ENCODE data around the gene ZNF581. TPM values are rescaled to one million over a fixed set of nuclear protein-coding genes. Genes with fewer than 3 reads are reported as not detected.

Gene ZNF581
- total RNA-seq, 1 donor from 2014 or later, result 30.0 TPM

DNA sequence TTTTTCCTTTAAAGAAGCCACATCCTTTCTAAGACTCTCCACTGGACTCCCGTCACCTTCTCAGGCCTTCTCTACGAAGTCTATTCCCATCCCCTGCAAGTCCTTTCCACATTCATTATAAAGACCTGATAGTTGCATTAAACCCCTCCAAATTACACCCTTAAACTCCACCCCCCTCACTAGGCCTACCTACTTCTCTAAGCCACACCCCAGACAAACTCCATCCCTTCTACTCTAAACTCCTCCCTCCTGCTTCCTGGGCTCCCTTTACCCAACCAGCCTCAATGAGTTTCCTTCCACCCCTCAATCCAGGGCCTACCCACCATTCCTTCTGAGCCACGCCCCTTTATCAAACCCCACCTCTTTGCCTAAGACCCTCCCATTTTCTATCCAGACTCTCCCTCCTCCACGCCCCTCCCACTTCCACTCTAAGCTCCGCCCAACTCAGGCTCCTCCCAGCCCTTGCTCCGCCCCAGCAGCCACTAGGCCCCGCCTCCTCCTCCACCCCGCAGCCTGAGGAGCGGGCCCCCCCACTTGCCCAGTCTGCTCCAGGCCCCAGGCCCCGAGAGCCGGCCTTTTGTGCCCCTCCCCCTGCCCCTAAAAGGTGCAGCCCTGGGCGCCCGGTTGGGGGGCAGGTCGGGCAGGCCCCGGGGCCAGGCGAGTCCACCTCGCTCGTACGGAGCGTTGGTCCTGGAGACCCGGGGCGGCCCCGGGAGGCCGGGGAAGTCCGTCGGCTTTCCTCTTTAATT, 44.6 kb upstream of the ZNF581 start:
- Mint-ChIP-seq H3K27me3 (ENCODE audit: low read depth, unreplicated experiment) (no peaks in the 10 kb centered on the region), H3K27ac (ENCODE audit: unreplicated experiment) (peak overlapping the region; percentile 80), H3K36me3 (ENCODE audit: low read depth, unreplicated experiment) (peaks cover 24% of the 10 kb centered on the region), H3K4me3 (ENCODE audit: unreplicated experiment) (peak overlapping the region; percentile 97), H3K4me1 (ENCODE audit: low read depth, unreplicated experiment) (peaks cover 4% of the 10 kb centered on the region), H3K9me3 (ENCODE audit: unreplicated experiment) (peaks cover 8% of the 10 kb centered on the region)
- no peaks in the 10 kb centered on the region for H3K27me3 ChIP-seq (ENCODE audit: insufficient read depth, low read length)
- no peaks in the 10 kb centered on the region for H4K20me1 ChIP-seq (ENCODE audit: insufficient read depth, low read length)
- H2AFZ ChIP-seq (ENCODE audit: low read depth, low read length), result peak overlapping the region; percentile 84
- H3K9me3 ChIP-seq (ENCODE audit: insufficient read depth, low read depth, low read length), result no peaks in the 10 kb centered on the region
- no peak for FAIRE-seq
- H3K4me3 ChIP-seq (ENCODE audit: insufficient read depth, low read depth, low read length), result peak overlapping the region; percentile 90
- peak overlapping the region; percentile 96 for H3K9ac ChIP-seq (ENCODE audit: low read length)
- TF ChIP-seq, protein P1, sequence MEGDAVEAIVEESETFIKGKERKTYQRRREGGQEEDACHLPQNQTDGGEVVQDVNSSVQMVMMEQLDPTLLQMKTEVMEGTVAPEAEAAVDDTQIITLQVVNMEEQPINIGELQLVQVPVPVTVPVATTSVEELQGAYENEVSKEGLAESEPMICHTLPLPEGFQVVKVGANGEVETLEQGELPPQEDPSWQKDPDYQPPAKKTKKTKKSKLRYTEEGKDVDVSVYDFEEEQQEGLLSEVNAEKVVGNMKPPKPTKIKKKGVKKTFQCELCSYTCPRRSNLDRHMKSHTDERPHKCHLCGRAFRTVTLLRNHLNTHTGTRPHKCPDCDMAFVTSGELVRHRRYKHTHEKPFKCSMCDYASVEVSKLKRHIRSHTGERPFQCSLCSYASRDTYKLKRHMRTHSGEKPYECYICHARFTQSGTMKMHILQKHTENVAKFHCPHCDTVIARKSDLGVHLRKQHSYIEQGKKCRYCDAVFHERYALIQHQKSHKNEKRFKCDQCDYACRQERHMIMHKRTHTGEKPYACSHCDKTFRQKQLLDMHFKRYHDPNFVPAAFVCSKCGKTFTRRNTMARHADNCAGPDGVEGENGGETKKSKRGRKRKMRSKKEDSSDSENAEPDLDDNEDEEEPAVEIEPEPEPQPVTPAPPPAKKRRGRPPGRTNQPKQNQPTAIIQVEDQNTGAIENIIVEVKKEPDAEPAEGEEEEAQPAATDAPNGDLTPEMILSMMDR (IDR thresholded peaks at IDR 0.05; ENCODE audit: insufficient read depth, low read depth, low read length), result no peak
- no peak for TF ChIP-seq EZH2 (IDR thresholded peaks at IDR 0.05; ENCODE audit: insufficient read depth, low read length)
- peak overlapping the region; percentile 96 for H3K27ac ChIP-seq (ENCODE audit: low read depth, low read length)
- H3K4me1 ChIP-seq (ENCODE audit: insufficient read depth, low read length), result no peaks in the 10 kb centered on the region
- peak; percentile 83 for DNase-seq (ENCODE audit: low read depth)
- H3K4me2 ChIP-seq (ENCODE audit: low read length), result peak overlapping the region; percentile 89
- peaks cover 19% of the 10 kb centered on the region for H3K36me3 ChIP-seq (ENCODE audit: insufficient read depth, low read length)
- peaks cover 12% of the 10 kb centered on the region for H3K79me2 ChIP-seq (ENCODE audit: insufficient read depth, low read length)

GRCh38 chr19:55599468-55599841, 44.0 kb upstream of the ZNF581 start, which contains the start of gene FIZ1:
Gene FIZ1, minus strand, starts transcription at chr19:55599517. Its CDS starts 1,652 bp downstream, at chr19:55597865.
- H3K27me3 Mint-ChIP-seq (ENCODE audit: low read depth, unreplicated experiment), result no peaks in the 10 kb centered on the region
- Histone ChIP-seq H3K27me3 (ENCODE audit: insufficient read depth, low read length) (no peaks in the 10 kb centered on the region), H3K4me1 (ENCODE audit: insufficient read depth, low read length) (peaks cover under 1% of the 10 kb centered on the region), H3K36me3 (ENCODE audit: insufficient read depth, low read length) (peaks cover 19% of the 10 kb centered on the region), H3K9me3 (ENCODE audit: insufficient read depth, low read depth, low read length) (no peaks in the 10 kb centered on the region), H4K20me1 (ENCODE audit: insufficient read depth, low read length) (no peaks in the 10 kb centered on the region), H3K9ac (ENCODE audit: low read length) (peak within 1 kb of the TSS; percentile 96), H3K79me2 (ENCODE audit: insufficient read depth, low read length) (peaks cover 12% of the 10 kb centered on the region), H3K4me2 (ENCODE audit: low read length) (peak within 1 kb of the TSS; percentile 89), H3K4me3 (ENCODE audit: insufficient read depth, low read depth, low read length) (peak within 1 kb of the TSS; percentile 90), H2AFZ (ENCODE audit: low read depth, low read length) (peak within 1 kb of the TSS; percentile 84), H3K27ac (ENCODE audit: low read depth, low read length) (peak within 1 kb of the TSS; percentile 96)
- DNase-seq (ENCODE audit: low read depth) (peak; percentile 95), FAIRE-seq (no peak)
- peaks cover 24% of the 10 kb centered on the region for H3K36me3 Mint-ChIP-seq (ENCODE audit: low read depth, unreplicated experiment)
- no peak for TF ChIP-seq EZH2 (IDR thresholded peaks at IDR 0.05; ENCODE audit: insufficient read depth, low read length)
- TF ChIP-seq, protein P1 (IDR thresholded peaks at IDR 0.05; ENCODE audit: insufficient read depth, low read depth, low read length), result no peak
- peaks cover 8% of the 10 kb centered on the region for H3K9me3 Mint-ChIP-seq (ENCODE audit: unreplicated experiment)
- peak within 1 kb of the TSS; percentile 97 for H3K4me3 Mint-ChIP-seq (ENCODE audit: unreplicated experiment)
- H3K4me1 Mint-ChIP-seq (ENCODE audit: low read depth, unreplicated experiment), result peaks cover 4% of the 10 kb centered on the region
- peak within 1 kb of the TSS; percentile 99 for H3K27ac Mint-ChIP-seq (ENCODE audit: unreplicated experiment)
